PFSK-1 (cell line): ENCODE data around the gene FGD3.

Experiments
- FOXP2 ChIP-seq: optimal IDR thresholded peaks from 2 replicates; pipeline ENCODE3; 2011; ENCODE audit warnings: borderline replicate concordance, control low read depth, inconsistent platforms; ENCODE audit not compliant: insufficient read depth; ENCODE audit errors: extremely low read length, extremely low read depth
- POLR2AphosphoS5 ChIP-seq: IDR thresholded peaks from 2 replicates; pipeline ENCODE4 v1.6.1; 2012; ENCODE audit warnings: low read depth, mild to moderate bottlenecking, control low read depth, low read length, moderate library complexity
- REST ChIP-seq, 2 experiments: IDR thresholded peaks; 2 replicates each; pipeline versions ENCODE4 v1.6.1 to v1.8.0; 2011 to 2012; ENCODE audit warnings: low read depth in 2 of 2, low read length in 2 of 2, control low read depth in 1 of 2, inconsistent platforms in 1 of 2, mild to moderate bottlenecking in 1 of 2, moderate library complexity in 1 of 2; ENCODE audit not compliant: insufficient read depth in 1 of 2
- SIN3A ChIP-seq: IDR thresholded peaks from 2 replicates; pipeline ENCODE4 v1.6.1; 2012; ENCODE audit warnings: mild to moderate bottlenecking, low read length, moderate library complexity, borderline replicate concordance; ENCODE audit not compliant: insufficient read depth
- TAF1 ChIP-seq: IDR thresholded peaks from 2 replicates; pipeline ENCODE4 v1.6.1; 2012; ENCODE audit warnings: low read length, control low read depth, borderline replicate concordance; ENCODE audit not compliant: insufficient read depth

Gene FGD3

GRCh38 chr9:93028448-93029006 is 81.2 kb downstream of the FGD3 start:
- TF ChIP-seq POLR2AphosphoS5 (no peak), REST (IDR thresholded peaks at IDR 0.05; ENCODE audit: insufficient read depth in 1 of 2, low read depth in 2 of 2, low read length in 2 of 2) (no peak), TAF1 (no peak), FOXP2 (no peak), SIN3A (no peak)

- TF ChIP-seq TAF1 (no peak), FOXP2 (no peak), REST (IDR thresholded peaks at IDR 0.05; ENCODE audit: insufficient read depth in 1 of 2, low read depth in 2 of 2, low read length in 2 of 2) (no peak), SIN3A (no peak), POLR2AphosphoS5 (no peak)
Observed at GRCh38 chr9:93030642-93031628, 83.6 kb downstream of the FGD3 start.

- no peak for TF ChIP-seq SIN3A
- no peak for TF ChIP-seq TAF1
- no peak for TF ChIP-seq POLR2AphosphoS5
- TF ChIP-seq FOXP2: no peak
- no peak for TF ChIP-seq REST (IDR thresholded peaks at IDR 0.05; ENCODE audit: insufficient read depth in 1 of 2, low read depth in 2 of 2, low read length in 2 of 2)
Observed at GRCh38 chr9:93031629-93032430, 84.5 kb downstream of the FGD3 start.

- no peak for TF ChIP-seq TAF1
- TF ChIP-seq SIN3A: no peak
- TF ChIP-seq REST (IDR thresholded peaks at IDR 0.05; ENCODE audit: insufficient read depth in 1 of 2, low read depth in 2 of 2, low read length in 2 of 2): no peak
Observed at GRCh38 chr9:93032545-93032944, 85.2 kb downstream of the FGD3 start.
